SU-DHL-6 (cell line): ENCODE results near the gene TSHZ2.

Source experiments
- EZH2phosphoT487 ChIP-seq: fragments of 200-600 bp; sonication (generic), shearing (Covaris generic); conservative IDR thresholded peaks from 2 replicates; pipeline ENCODE4 v1.6.1; 2018; ENCODE audit warnings: mild to moderate bottlenecking, antibody characterized with exemption, low read length, moderate library complexity, mixed read lengths
- TF ChIP-seq, protein P1 (sequence below): fragments of 200-600 bp; sonication (generic); IDR thresholded peaks from one replicate; pipeline ENCODE4 v1.5.1; 2017; ENCODE audit warnings: antibody characterized with exemption, mild to moderate bottlenecking, low read length, moderate library complexity; ENCODE audit not compliant: insufficient read depth, poor library complexity, severe bottlenecking

DNA sequence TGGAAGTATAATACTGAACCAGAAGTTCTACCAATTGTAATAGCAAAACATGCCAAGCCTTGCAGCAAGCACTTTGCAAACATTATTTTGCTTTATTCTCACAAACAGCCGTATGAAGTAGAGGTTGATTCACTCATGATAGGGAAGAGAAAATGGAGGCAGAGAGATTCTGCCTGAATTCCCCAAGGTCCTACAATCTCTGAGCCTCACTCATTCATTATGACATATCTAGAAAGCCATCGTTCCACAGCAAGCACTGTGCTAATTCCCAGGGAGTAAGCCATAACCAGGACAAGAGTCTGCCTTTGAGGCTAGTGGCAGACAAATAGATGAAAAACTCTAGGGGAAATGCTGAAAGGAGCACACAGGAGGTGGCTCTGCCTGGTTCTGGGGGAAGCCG lies 288.0 kb downstream of the TSHZ2 start:
- TF ChIP-seq, protein P1, sequence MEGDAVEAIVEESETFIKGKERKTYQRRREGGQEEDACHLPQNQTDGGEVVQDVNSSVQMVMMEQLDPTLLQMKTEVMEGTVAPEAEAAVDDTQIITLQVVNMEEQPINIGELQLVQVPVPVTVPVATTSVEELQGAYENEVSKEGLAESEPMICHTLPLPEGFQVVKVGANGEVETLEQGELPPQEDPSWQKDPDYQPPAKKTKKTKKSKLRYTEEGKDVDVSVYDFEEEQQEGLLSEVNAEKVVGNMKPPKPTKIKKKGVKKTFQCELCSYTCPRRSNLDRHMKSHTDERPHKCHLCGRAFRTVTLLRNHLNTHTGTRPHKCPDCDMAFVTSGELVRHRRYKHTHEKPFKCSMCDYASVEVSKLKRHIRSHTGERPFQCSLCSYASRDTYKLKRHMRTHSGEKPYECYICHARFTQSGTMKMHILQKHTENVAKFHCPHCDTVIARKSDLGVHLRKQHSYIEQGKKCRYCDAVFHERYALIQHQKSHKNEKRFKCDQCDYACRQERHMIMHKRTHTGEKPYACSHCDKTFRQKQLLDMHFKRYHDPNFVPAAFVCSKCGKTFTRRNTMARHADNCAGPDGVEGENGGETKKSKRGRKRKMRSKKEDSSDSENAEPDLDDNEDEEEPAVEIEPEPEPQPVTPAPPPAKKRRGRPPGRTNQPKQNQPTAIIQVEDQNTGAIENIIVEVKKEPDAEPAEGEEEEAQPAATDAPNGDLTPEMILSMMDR: no peak
- TF ChIP-seq EZH2phosphoT487: no peak
